Prostate gland (tissue), 2 donors: ENCODE measurements around the gene TLR5. TPM values are rescaled to one million over a fixed set of nuclear protein-coding genes. Genes with fewer than 3 reads are reported as not detected.

Source experiments
- DNase-seq: peaks from one replicate; pipeline ENCODE4 v3.0.0-alpha.2; 2019; ENCODE audit warnings: low spot score
- H3K27ac ChIP-seq, 2 donors: fragments of 200-600 bp; sonication (generic); 2 replicates each; pipeline ENCODE4 v1.5.1; 2017 to 2019
- H3K27me3 ChIP-seq: fragments of 200-600 bp; sonication (generic); replicated peaks from 2 replicates; pipeline ENCODE4 v1.5.1; 2019; ENCODE audit not compliant: insufficient read depth
- H3K36me3 ChIP-seq, 2 donors: fragments of 200-600 bp; sonication (generic); 1 replicate in 1 of 2; 2 replicates in 1 of 2; pipeline versions ENCODE4 v1.5.1 to v1.8.1; 2017 to 2019
- H3K4me1 ChIP-seq: fragments of 200-600 bp; sonication (generic); replicated peaks from 2 replicates; pipeline ENCODE4 v1.5.1; 2019
- H3K4me3 ChIP-seq, 2 donors: fragments of 200-600 bp; sonication (generic); 2 replicates each; pipeline ENCODE4 v1.5.1; 2017 to 2019
- H3K9me3 ChIP-seq: fragments of 200-600 bp; sonication (generic); 2 replicates; pipeline ENCODE4 v1.5.1; 2017
- POLR2A ChIP-seq: fragments of 450-650 bp; IDR thresholded peaks from one replicate; pipeline ENCODE4 v1.6.1; 2016; ENCODE audit warnings: antibody characterized with exemption, mild to moderate bottlenecking
- POLR2AphosphoS5 ChIP-seq: sonication (generic); formaldehyde crosslinking; IDR thresholded peaks from one replicate; pipeline ENCODE4 v1.6.1; 2017; ENCODE audit warnings: antibody characterized with exemption
- WGBS: methylation state at CpG from one replicate; pipeline ENCODE4 v1.1.5; 2018; 5-methylcytosine and 5-hydroxymethylcytosine counted together
- intact Hi-C: fragments of 100-400 bp; cut with DNase I; formaldehyde crosslinking; loops from one replicate; pipeline ENCODE4 v1.14.2; 2022
- total RNA-seq, 2 donors: library from RNA; depleted of rRNA; stranded (reverse); fragments of >200 nt; gene quantifications; one replicate each; pipeline ENCODE4 v1.1.0, GENCODE V29; 2016
- TF ChIP-seq, protein P1 (sequence below), 4 experiments: fragments of 200-600 bp in 2 of 4; fragments of 450-650 bp in 2 of 4; sonication (generic) in 2 of 4; IDR thresholded peaks; 1 replicate in 3 of 4; 2 replicates in 1 of 4; pipeline ENCODE4 v1.5.1; 2016 to 2019; ENCODE audit warnings: antibody characterized with exemption in 4 of 4, mild to moderate bottlenecking in 2 of 4, moderate library complexity in 2 of 4

The TLR5 gene
- total RNA-seq, 2 donors from 2014 or later, result 7.4 to 14.2 TPM

DNA sequence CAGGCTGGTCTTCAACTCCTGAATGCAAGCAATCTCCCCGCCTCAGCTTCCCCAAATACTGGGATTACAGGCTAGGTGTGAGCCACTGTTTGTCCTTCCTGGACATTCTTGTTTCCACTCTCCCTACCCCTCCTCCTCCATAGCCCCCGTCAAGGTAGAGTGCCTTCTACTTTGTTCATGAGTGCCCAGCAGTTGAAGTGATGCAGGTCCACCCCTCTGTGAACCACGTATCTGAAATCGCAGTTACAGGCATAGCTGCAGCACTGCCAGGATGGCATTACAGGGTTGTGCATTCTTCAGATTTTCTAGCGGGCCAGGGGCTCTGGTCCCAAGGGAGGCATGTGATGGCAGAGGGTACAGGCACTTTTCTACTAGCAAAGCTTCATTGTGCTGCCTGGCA is 7.4 kb upstream of the TLR5 start:
- 80% methylated on average over 5 of the region's 5 CpGs for WGBS
- no peak for TF ChIP-seq POLR2AphosphoS5
- TF ChIP-seq, protein P1, sequence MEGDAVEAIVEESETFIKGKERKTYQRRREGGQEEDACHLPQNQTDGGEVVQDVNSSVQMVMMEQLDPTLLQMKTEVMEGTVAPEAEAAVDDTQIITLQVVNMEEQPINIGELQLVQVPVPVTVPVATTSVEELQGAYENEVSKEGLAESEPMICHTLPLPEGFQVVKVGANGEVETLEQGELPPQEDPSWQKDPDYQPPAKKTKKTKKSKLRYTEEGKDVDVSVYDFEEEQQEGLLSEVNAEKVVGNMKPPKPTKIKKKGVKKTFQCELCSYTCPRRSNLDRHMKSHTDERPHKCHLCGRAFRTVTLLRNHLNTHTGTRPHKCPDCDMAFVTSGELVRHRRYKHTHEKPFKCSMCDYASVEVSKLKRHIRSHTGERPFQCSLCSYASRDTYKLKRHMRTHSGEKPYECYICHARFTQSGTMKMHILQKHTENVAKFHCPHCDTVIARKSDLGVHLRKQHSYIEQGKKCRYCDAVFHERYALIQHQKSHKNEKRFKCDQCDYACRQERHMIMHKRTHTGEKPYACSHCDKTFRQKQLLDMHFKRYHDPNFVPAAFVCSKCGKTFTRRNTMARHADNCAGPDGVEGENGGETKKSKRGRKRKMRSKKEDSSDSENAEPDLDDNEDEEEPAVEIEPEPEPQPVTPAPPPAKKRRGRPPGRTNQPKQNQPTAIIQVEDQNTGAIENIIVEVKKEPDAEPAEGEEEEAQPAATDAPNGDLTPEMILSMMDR (IDR thresholded peaks at IDR 0.05), result no peak
- TF ChIP-seq POLR2A, result no peak
- no peaks in the 10 kb centered on the region for H3K9me3 ChIP-seq
- no peaks in the 10 kb centered on the region for H3K4me1 ChIP-seq
- no peaks in the 10 kb centered on the region for H3K36me3 ChIP-seq
- no peak for DNase-seq
- no peaks in the 10 kb centered on the region for H3K27me3 ChIP-seq
- H3K4me3 ChIP-seq, result no peak overlapping the region
- intact Hi-C loops, result no loop called here
- no peak overlapping the region for H3K27ac ChIP-seq

DNA sequence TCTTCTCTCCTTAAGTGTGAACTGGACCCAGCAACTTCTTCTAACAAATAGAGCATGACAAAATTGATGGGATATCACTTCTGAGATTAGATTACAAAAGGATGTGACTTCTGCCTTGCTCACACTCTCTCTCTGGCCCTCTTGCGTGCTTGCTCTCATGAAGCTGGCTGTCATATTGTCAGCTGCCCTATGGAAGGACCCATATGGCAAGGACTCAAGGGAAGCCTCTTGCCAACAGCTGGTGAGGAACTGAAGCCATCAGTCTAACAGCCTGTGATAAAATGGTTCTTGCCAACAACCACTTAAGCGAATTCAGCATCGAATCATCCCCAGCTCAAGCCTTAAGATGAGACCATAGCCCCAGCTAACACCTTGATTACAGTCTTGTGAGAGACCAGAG is 4.8 kb upstream of the TLR5 start:
- Histone ChIP-seq H3K27ac (no peak overlapping the region), H3K27me3 (no peaks in the 10 kb centered on the region), H3K9me3 (no peaks in the 10 kb centered on the region), H3K4me3 (no peak overlapping the region), H3K4me1 (no peaks in the 10 kb centered on the region), H3K36me3 (no peaks in the 10 kb centered on the region)
- DNase-seq, result no peak
- intact Hi-C loops, result no loop called here
- no peak for TF ChIP-seq POLR2A
- TF ChIP-seq, protein P1 (IDR thresholded peaks at IDR 0.05), result no peak
- no peak for TF ChIP-seq POLR2AphosphoS5
- 90% methylated on average over 3 of the region's 3 CpGs for WGBS

DNA sequence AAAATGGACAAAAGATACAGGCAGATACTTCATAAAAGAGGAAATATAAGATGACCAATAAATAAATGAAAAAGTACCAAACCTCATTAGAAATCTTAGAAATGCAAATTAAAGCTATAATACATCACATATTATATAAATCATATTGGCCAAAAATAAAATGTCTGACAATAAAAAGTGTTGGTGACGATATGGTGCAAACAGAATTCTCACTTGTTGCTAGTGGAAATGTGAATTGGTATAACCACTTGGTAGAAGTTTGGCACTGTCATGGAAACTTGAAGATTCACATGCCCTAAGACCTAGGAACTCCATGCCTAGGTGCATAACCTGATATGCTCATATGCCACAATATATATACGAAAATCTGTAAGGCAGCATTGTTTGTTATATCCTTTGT is 4.4 kb upstream of the TLR5 start:
- intact Hi-C loops, result no loop called here
- H3K27me3 ChIP-seq, result no peaks in the 10 kb centered on the region
- no peak overlapping the region for H3K4me3 ChIP-seq
- DNase-seq, result no peak
- no peaks in the 10 kb centered on the region for H3K36me3 ChIP-seq
- TF ChIP-seq, protein P1 (IDR thresholded peaks at IDR 0.05), result no peak
- no peak for TF ChIP-seq POLR2A
- no peak for TF ChIP-seq POLR2AphosphoS5
- H3K4me1 ChIP-seq, result no peaks in the 10 kb centered on the region
- H3K27ac ChIP-seq, result no peak overlapping the region
- WGBS, result 95% methylated on average over 2 of the region's 2 CpGs
- no peaks in the 10 kb centered on the region for H3K9me3 ChIP-seq

DNA sequence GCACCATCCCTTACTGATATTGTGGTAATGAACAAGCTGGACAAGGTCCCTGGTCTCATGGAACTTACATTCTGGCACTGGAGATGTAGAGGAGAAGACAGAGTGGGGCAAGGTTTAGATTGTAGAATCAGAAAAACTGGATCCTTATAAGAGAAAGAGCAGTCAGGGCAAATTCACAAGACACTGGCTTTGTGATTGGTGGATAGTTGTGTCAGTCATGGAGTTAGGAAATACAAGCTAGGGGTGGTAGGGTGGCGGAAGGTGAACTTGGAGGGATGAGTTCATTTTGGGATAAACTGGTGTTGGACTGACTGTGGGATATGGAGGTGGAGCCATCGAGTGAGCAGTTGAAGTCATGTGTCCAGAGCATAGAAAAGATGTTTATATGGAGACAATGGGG is 3.7 kb upstream of the TLR5 start:
- intact Hi-C loops, result no loop called here
- no peaks in the 10 kb centered on the region for H3K27me3 ChIP-seq
- H3K9me3 ChIP-seq, result no peaks in the 10 kb centered on the region
- no peaks in the 10 kb centered on the region for H3K36me3 ChIP-seq
- DNase-seq, result no peak
- WGBS, result 95% methylated on average over 2 of the region's 2 CpGs
- H3K4me1 ChIP-seq, result no peaks in the 10 kb centered on the region
- H3K4me3 ChIP-seq, result no peak overlapping the region
- no peak for TF ChIP-seq POLR2A
- TF ChIP-seq, protein P1 (IDR thresholded peaks at IDR 0.05), result no peak
- no peak for TF ChIP-seq POLR2AphosphoS5
- no peak overlapping the region for H3K27ac ChIP-seq

DNA sequence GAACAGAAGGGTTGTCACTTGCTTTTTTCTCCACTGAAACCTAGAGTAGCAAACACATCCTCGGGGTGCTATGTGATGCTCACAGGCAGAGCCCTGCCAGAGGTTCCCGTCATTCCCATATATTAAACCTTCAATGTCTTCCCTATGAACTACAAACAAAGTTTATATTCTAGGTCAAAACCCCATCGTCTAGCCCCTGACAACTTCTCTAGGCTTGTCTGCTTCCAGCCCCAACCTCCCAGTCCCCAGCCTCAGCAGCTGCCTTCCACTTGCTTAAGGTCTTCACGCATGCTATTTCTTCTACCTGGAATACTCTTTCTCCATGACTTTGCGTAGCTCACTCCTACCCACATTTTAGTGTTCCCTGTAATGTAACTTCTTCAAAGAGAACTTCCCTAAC is 1.9 kb upstream of the TLR5 start:
- Histone ChIP-seq H3K4me3 (no peak overlapping the region), H3K27me3 (no peaks in the 10 kb centered on the region), H3K4me1 (peaks cover 8% of the 10 kb centered on the region), H3K36me3 (no peaks in the 10 kb centered on the region), H3K27ac (no peak overlapping the region), H3K9me3 (no peaks in the 10 kb centered on the region)
- no peak for DNase-seq
- WGBS, result 84% methylated on average over 5 of the region's 5 CpGs
- TF ChIP-seq POLR2AphosphoS5 (no peak), POLR2A (no peak)
- TF ChIP-seq, protein P1 (IDR thresholded peaks at IDR 0.05), result no peak
- intact Hi-C loops, result no loop called here
